GM23248 (cell line): Measurements from ENCODE around the gene LPO. TPM values are rescaled to one million over a fixed set of nuclear protein-coding genes. Genes with fewer than 3 reads are reported as not detected.
A peak's percentile ranks its signal among the peaks of the same experiment; 100 is the strongest.

Experiments
- DNase-seq: peaks from one replicate; pipeline ENCODE4 v3.0.0-alpha.2; 2015
- H2AFZ ChIP-seq: fragments of 200-600 bp; sonication (generic); 2 replicates; pipeline ENCODE4 v1.6.1; 2016; ENCODE audit warnings: antibody characterized with exemption
- H3F3A ChIP-seq: fragments of 200-600 bp; sonication (generic); 2 replicates; pipeline ENCODE4 v1.6.1; 2016; ENCODE audit warnings: mild to moderate bottlenecking, antibody characterized with exemption, mixed run types; ENCODE audit not compliant: insufficient read depth
- H3K27ac ChIP-seq: fragments of 200-600 bp; sonication (generic); 2 replicates; pipeline ENCODE4 v1.5.1; 2016; ENCODE audit warnings: mild to moderate bottlenecking
- H3K27me3 ChIP-seq: fragments of 200-600 bp; sonication (generic); replicated peaks from 2 replicates; pipeline ENCODE4 v1.6.1; 2016; ENCODE audit warnings: mild to moderate bottlenecking; ENCODE audit not compliant: insufficient read depth
- H3K36me3 ChIP-seq: fragments of 200-600 bp; sonication (generic); 2 replicates; pipeline ENCODE4 v1.6.1; 2016; ENCODE audit warnings: low read depth, mild to moderate bottlenecking
- H3K4me1 ChIP-seq: fragments of 200-600 bp; sonication (generic); 2 replicates; pipeline ENCODE4 v1.6.1; 2016; ENCODE audit warnings: mild to moderate bottlenecking; ENCODE audit not compliant: insufficient read depth
- H3K4me2 ChIP-seq: fragments of 200-600 bp; sonication (generic); one replicate; pipeline ENCODE4 v1.6.1; 2016; ENCODE audit warnings: mild to moderate bottlenecking; ENCODE audit not compliant: unreplicated experiment
- H3K4me3 ChIP-seq: fragments of 200-600 bp; sonication (generic); 2 replicates; pipeline ENCODE4 v1.5.1; 2016; ENCODE audit warnings: mild to moderate bottlenecking
- H3K79me2 ChIP-seq: fragments of 200-600 bp; sonication (generic); 2 replicates; pipeline ENCODE4 v1.6.1; 2016; ENCODE audit warnings: mild to moderate bottlenecking; ENCODE audit not compliant: insufficient read depth
- H3K9ac ChIP-seq: fragments of 200-600 bp; sonication (generic); 2 replicates; pipeline ENCODE4 v1.6.1; 2016; ENCODE audit warnings: mild to moderate bottlenecking
- H3K9me2 ChIP-seq: fragments of 200-600 bp; sonication (generic); 2 replicates; pipeline ENCODE4 v1.6.1; 2016; ENCODE audit warnings: mixed run types, mild to moderate bottlenecking, moderate library complexity; ENCODE audit not compliant: insufficient read depth
- H3K9me3 ChIP-seq: fragments of 200-600 bp; sonication (generic); one replicate; pipeline ENCODE4 v1.6.1; 2017; ENCODE audit warnings: low read depth
- H4K20me1 ChIP-seq: fragments of 200-600 bp; sonication (generic); 2 replicates; pipeline ENCODE4 v1.6.0; 2016; ENCODE audit not compliant: insufficient read depth
- EZH2 ChIP-seq: fragments of 200-600 bp; sonication (generic); IDR thresholded peaks from 2 replicates; pipeline ENCODE4 v1.6.1; 2018; ENCODE audit warnings: antibody characterized with exemption, mild to moderate bottlenecking; ENCODE audit not compliant: insufficient read depth, poor library complexity, severe bottlenecking
- EZH2phosphoT487 ChIP-seq: fragments of 200-600 bp; sonication (generic); IDR thresholded peaks from 2 replicates; pipeline ENCODE4 v1.6.1; 2018; ENCODE audit warnings: antibody characterized with exemption, moderate library complexity, mild to moderate bottlenecking, low read depth; ENCODE audit not compliant: insufficient read depth
- WGBS, 2 experiments: methylation state at CpG; one replicate each; pipeline ENCODE4 v1.1.6; 2015 to 2017; ENCODE audit warnings: low lambda C conversion rate in 2 of 2, low coverage in 1 of 2; ENCODE audit errors: missing lambda C conversion rate in 2 of 2; 5-methylcytosine and 5-hydroxymethylcytosine counted together
- in situ Hi-C: fragments of 300-500 bp; cut with MboI; formaldehyde crosslinking; loops from 2 replicates; pipeline ENCODE4 v1.15.0; 2020
- polyA plus RNA-seq: library from polyadenylated mRNA; unstranded; fragments of >200 nt; fragmentation: Nextera tagmentation; extraction: Ambion mirVana; gene quantifications from 2 replicates; pipeline ENCODE4 v1.2.1, GENCODE V29; 2016
- total RNA-seq: library from RNA; depleted of rRNA; stranded (reverse); fragments of >200 nt; shearing (Covaris generic); gene quantifications from 2 replicates; pipeline ENCODE4 v1.2.3, GENCODE V29; 2014

LPO gene
- total and polyA plus RNA-seq, 2 experiments from 2014 or later = 0.11 TPM; not detected in 1

GRCh38 chr17:58219789-58220183, 18.6 kb upstream of the LPO start:
- no peaks in the 10 kb centered on the region for H3K79me2 ChIP-seq
- peak overlapping the region; percentile 99 for H2AFZ ChIP-seq
- DNase-seq = peak; percentile 57
- WGBS, 2 experiments = 59 to 63% methylated on average over 7 of the region's 7 CpGs
- no peaks in the 10 kb centered on the region for H3K9me3 ChIP-seq
- peak overlapping the region; percentile 42 for H3K27ac ChIP-seq
- H3K27me3 ChIP-seq = no peaks in the 10 kb centered on the region
- peaks cover 17% of the 10 kb centered on the region for H3K4me1 ChIP-seq
- in situ Hi-C loops = no loop called here
- H3K4me2 ChIP-seq = peak overlapping the region; percentile 96
- TF ChIP-seq EZH2 (no peak), EZH2phosphoT487 (no peak)
- H3K9me2 ChIP-seq = no peaks in the 10 kb centered on the region
- H3K36me3 ChIP-seq = no peaks in the 10 kb centered on the region
- peaks cover 4% of the 10 kb centered on the region; the same call in 1 of the 2 replicates for H3F3A ChIP-seq
- H3K4me3 ChIP-seq = peak overlapping the region; percentile 86
- H3K9ac ChIP-seq = peak overlapping the region; percentile 84
- H4K20me1 ChIP-seq = no peaks in the 10 kb centered on the region

- peak overlapping the region; percentile 18; the same call in 1 of the 2 replicates for H3K27ac ChIP-seq
- in situ Hi-C loops = no loop called here
Observed at GRCh38 chr17:58224315-58224714, 14.1 kb upstream of the LPO start.

GRCh38 chr17:58227733-58228132, 10.7 kb upstream of the LPO start:
- Histone ChIP-seq H3K4me1 (peaks cover 26% of the 10 kb centered on the region), H3K27ac (no peak overlapping the region), H3K4me3 (no peak overlapping the region), H4K20me1 (no peaks in the 10 kb centered on the region), H3K79me2 (no peaks in the 10 kb centered on the region), H3F3A (peaks cover 20% of the 10 kb centered on the region), H3K27me3 (no peaks in the 10 kb centered on the region), H3K9me2 (no peaks in the 10 kb centered on the region), H2AFZ (no peak overlapping the region), H3K4me2 (no peak overlapping the region), H3K9me3 (no peaks in the 10 kb centered on the region), H3K9ac (no peak overlapping the region), H3K36me3 (no peaks in the 10 kb centered on the region)
- in situ Hi-C loops = no loop called here
- TF ChIP-seq EZH2 (no peak), EZH2phosphoT487 (no peak)
- 75 to 81% methylated on average over 3 of the region's 3 CpGs for WGBS, 2 experiments
- DNase-seq = no peak

More at GRCh38 chr17:58224315-58224714, 14.1 kb upstream of the LPO start:
- TF ChIP-seq EZH2phosphoT487 = no peak
- no peak for TF ChIP-seq EZH2
- Histone ChIP-seq H3K79me2 (no peaks in the 10 kb centered on the region), H3K4me1 (peaks cover 17% of the 10 kb centered on the region), H3K4me2 (peak overlapping the region; percentile 38), H3K9me3 (no peaks in the 10 kb centered on the region), H3K9me2 (no peaks in the 10 kb centered on the region), H2AFZ (no peak overlapping the region), H3K27me3 (no peaks in the 10 kb centered on the region), H3K36me3 (no peaks in the 10 kb centered on the region), H3F3A (peaks cover 4% of the 10 kb centered on the region; the same call in 1 of the 2 replicates), H3K4me3 (0 out of 2 replicates have a peak overlapping the region, but pooled peaks have one; percentile 9), H4K20me1 (no peaks in the 10 kb centered on the region), H3K9ac (no peak overlapping the region)
- WGBS, 2 experiments = 38 to 40% methylated on average over 1 of the region's 1 CpG
- peak; percentile 71 for DNase-seq

GRCh38 chr17:58228679-58229078, 9.7 kb upstream of the LPO start:
- Histone ChIP-seq H2AFZ (no peak overlapping the region), H3K79me2 (no peaks in the 10 kb centered on the region), H3K36me3 (no peaks in the 10 kb centered on the region), H3K27me3 (no peaks in the 10 kb centered on the region), H3K4me3 (no peak overlapping the region), H4K20me1 (no peaks in the 10 kb centered on the region), H3K9ac (no peak overlapping the region), H3K9me2 (no peaks in the 10 kb centered on the region), H3K9me3 (no peaks in the 10 kb centered on the region), H3F3A (peaks cover 20% of the 10 kb centered on the region), H3K4me2 (no peak overlapping the region), H3K4me1 (peaks cover 31% of the 10 kb centered on the region), H3K27ac (no peak overlapping the region)
- WGBS, 2 experiments = 16 to 18% methylated on average over 3 of the region's 3 CpGs
- in situ Hi-C loops = no loop called here
- no peak for TF ChIP-seq EZH2
- TF ChIP-seq EZH2phosphoT487 = no peak
- DNase-seq = no peak

- H3K9me2 ChIP-seq = no peaks in the 10 kb centered on the region
- no peak for TF ChIP-seq EZH2
Observed at GRCh38 chr17:58229384-58229783, 9.0 kb upstream of the LPO start.

More at GRCh38 chr17:58229384-58229783, 9.0 kb upstream of the LPO start:
- no peak overlapping the region for H3K27ac ChIP-seq
- in situ Hi-C loops = no loop called here
- DNase-seq = no peak
- no peaks in the 10 kb centered on the region for H4K20me1 ChIP-seq
- no peak overlapping the region for H3K9ac ChIP-seq
- no peak overlapping the region for H3K4me3 ChIP-seq
- H3K36me3 ChIP-seq = no peaks in the 10 kb centered on the region
- no peaks in the 10 kb centered on the region for H3K79me2 ChIP-seq
- 76 to 89% methylated on average over 1 of the region's 1 CpG for WGBS, 2 experiments
- H3K4me2 ChIP-seq = no peak overlapping the region
- no peaks in the 10 kb centered on the region for H3K27me3 ChIP-seq
- peaks cover 20% of the 10 kb centered on the region for H3F3A ChIP-seq
- H3K9me3 ChIP-seq = no peaks in the 10 kb centered on the region
- no peak overlapping the region for H2AFZ ChIP-seq
- H3K4me1 ChIP-seq = peaks cover 26% of the 10 kb centered on the region
